Aorta (tissue), 5 donors: ENCODE results near the gene RIT2. TPM values are rescaled to one million over a fixed set of nuclear protein-coding genes. Genes with fewer than 3 reads are reported as not detected.
"Not testable (repeated sequence)": the region's sequence is repeated elsewhere in the genome, so short reads cannot be mapped to it uniquely, and the experiment has no call there.

Experiments used
- ATAC-seq: fragments of 200-7000 bp; cut with Tn5 transposase; one replicate; pipeline ENCODE4 v1.9.1; 2022; ENCODE audit warnings: moderate library complexity; ENCODE audit not compliant: low FRiP score
- DNase-seq, 2 donors: peaks; one replicate each; pipeline ENCODE4 v3.0.0-alpha.2; 2020
- H3K27ac ChIP-seq, 2 donors: one replicate each; pipeline ENCODE4 v1.5.1; 2013; ENCODE audit warnings: low read length in 2 of 2, mild to moderate bottlenecking in 2 of 2, moderate library complexity in 2 of 2, control low read depth in 1 of 2, inconsistent platforms in 1 of 2, low read depth in 1 of 2
- H3K27me3 ChIP-seq, 2 donors: one replicate each; pipeline ENCODE4 v1.6.1; 2013; ENCODE audit warnings: control low read depth in 1 of 2, low read length in 1 of 2, mild to moderate bottlenecking in 1 of 2, moderate library complexity in 1 of 2; ENCODE audit not compliant: insufficient read depth in 2 of 2, control insufficient read depth in 1 of 2
- H3K36me3 ChIP-seq, 2 donors: one replicate each; pipeline ENCODE4 v1.6.1; 2013; ENCODE audit warnings: control low read depth in 1 of 2, low read length in 1 of 2, mild to moderate bottlenecking in 1 of 2; ENCODE audit not compliant: insufficient read depth in 2 of 2, control insufficient read depth in 1 of 2
- H3K4me1 ChIP-seq, 2 donors: one replicate each; pipeline ENCODE4 v1.6.1; 2013; ENCODE audit warnings: low read length in 2 of 2, control low read depth in 1 of 2, mild to moderate bottlenecking in 1 of 2, moderate library complexity in 1 of 2; ENCODE audit not compliant: insufficient read depth in 2 of 2, control insufficient read depth in 1 of 2
- H3K4me3 ChIP-seq, 2 donors: one replicate each; pipeline ENCODE4 v1.5.1; 2013; ENCODE audit warnings: low read length in 2 of 2, control low read depth in 1 of 2, mild to moderate bottlenecking in 1 of 2
- H3K9me3 ChIP-seq: one replicate; pipeline ENCODE4 v1.6.1; 2013; ENCODE audit warnings: mild to moderate bottlenecking, low read length; ENCODE audit not compliant: control insufficient read depth
- WGBS, 2 donors: extraction: QIAGEN DNeasy Blood & Tissue Kit; methylation state at CpG; one replicate each; pipeline ENCODE4 v1.1.7; 2013; 5-methylcytosine and 5-hydroxymethylcytosine counted together
- intact Hi-C, 2 donors: fragments of 100-400 bp; cut with DNase I; formaldehyde crosslinking; loops; one replicate each; pipeline versions ENCODE4 v1.14.2 to v1.15.0; 2022
- polyA plus RNA-seq, 2 donors: library from polyadenylated mRNA; stranded (reverse); fragments of 200-250 nt; gene quantifications; one replicate each; pipeline ENCODE4 v1.2.3, GENCODE V29; 2013
- total RNA-seq, 2 donors: library from RNA; stranded (reverse); fragmentation: NEBNext Ultra II Directional; extraction: Animal tissue kit (Norgen Biotek cat#: 25700); gene quantifications; one replicate each; pipeline ENCODE4 v1.2.1, GENCODE V29; 2021
- donor health status: healthy with polysubstance abuse.
- donor health status: Bipolar disorder and iron deficiency.
- donor health status: DM: no; HTN: no; CAD: no.
- donor health status: DM: no; HTN: no; CAD: no.
- donor health status: DM: yes; HTN: yes; CAD: no.

The RIT2 gene
- total and polyA plus RNA-seq, 4 donors: 2.9 TPM; not detected in 3

DNA sequence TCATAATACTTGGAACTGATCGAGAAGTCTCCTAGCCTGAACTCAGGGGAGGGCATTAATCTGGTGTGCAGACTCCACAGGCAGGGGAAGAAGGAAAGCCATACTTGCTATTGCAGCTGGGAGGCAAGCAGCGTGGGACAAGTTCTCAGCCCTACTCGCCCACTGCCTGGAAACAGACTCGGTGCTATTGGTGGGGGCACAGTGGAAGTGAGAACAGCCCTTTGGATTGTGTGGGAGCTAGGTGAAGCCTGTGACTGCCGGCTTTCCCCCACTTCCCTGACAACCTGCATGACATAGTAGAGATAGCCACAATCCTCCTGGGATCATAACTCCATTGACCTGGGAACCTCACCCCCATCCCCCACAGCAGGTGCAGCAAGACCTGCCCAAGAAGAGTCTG lies 301.3 kb downstream of the RIT2 start:
- H3K4me3 ChIP-seq: no peak overlapping the region
- H3K9me3 ChIP-seq: no peaks in the 10 kb centered on the region
- WGBS, 2 donors: 80 to 88% methylated on average over 5 of the region's 5 CpGs
- DNase-seq (no peak), ATAC-seq (no peak)
- H3K27ac ChIP-seq: no peak overlapping the region
- no peaks in the 10 kb centered on the region for H3K27me3 ChIP-seq
- no peaks in the 10 kb centered on the region for H3K4me1 ChIP-seq
- intact Hi-C loops: no loop called here
- H3K36me3 ChIP-seq: no peaks in the 10 kb centered on the region

DNA sequence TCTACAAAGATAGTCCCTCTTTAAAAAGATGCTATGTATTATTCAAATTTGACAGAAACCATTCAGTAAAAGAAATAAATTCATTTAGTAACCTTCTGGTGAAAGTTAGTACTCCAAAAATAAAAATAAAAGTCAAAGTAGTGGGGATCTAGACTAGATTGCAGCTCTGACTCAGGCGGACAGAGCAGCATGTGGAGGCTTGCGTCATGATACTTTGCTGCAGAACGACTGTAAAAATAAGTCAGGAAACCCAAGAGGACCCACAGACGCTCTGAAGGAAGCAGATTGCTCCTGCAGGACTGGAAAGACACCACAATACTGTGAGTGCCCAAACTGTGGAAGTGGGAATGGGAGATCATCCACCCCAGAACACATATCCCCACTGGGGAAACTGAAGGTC lies 301.9 kb downstream of the RIT2 start:
- no peaks in the 10 kb centered on the region for H3K36me3 ChIP-seq
- no peaks in the 10 kb centered on the region for H3K27me3 ChIP-seq
- intact Hi-C loops: no loop called here

GRCh38 chr18:42807887-42808286 lies 307.6 kb downstream of the RIT2 start:
- Histone ChIP-seq H3K9me3 (no peaks in the 10 kb centered on the region), H3K27ac (no peak overlapping the region), H3K4me3 (no peak overlapping the region), H3K36me3 (no peaks in the 10 kb centered on the region), H3K4me1 (no peaks in the 10 kb centered on the region), H3K27me3 (no peaks in the 10 kb centered on the region)
- ATAC-seq (no peak), DNase-seq (no peak)
- 50 to 57% methylated on average over 4 of the region's 4 CpGs for WGBS, 2 donors
- intact Hi-C loops: no loop called here

More for the DNA sequence above, 301.9 kb downstream of the RIT2 start:
- Histone ChIP-seq H3K27ac (no peak overlapping the region), H3K9me3 (no peaks in the 10 kb centered on the region), H3K4me3 (no peak overlapping the region), H3K4me1 (no peaks in the 10 kb centered on the region)
- ATAC-seq (no peak), DNase-seq (no peak)
- 57 to 59% methylated on average over 4 of the region's 4 CpGs for WGBS, 2 donors

- DNase-seq: no peak
- H3K4me1 ChIP-seq: no peaks in the 10 kb centered on the region
- H3K27ac ChIP-seq: no peak overlapping the region
- no peaks in the 10 kb centered on the region for H3K9me3 ChIP-seq
- intact Hi-C loops: no loop called here
- no peak for ATAC-seq
- no peaks in the 10 kb centered on the region for H3K27me3 ChIP-seq
- no peak overlapping the region for H3K4me3 ChIP-seq
- WGBS, 2 donors: 37 to 46% methylated on average over 2 of the region's 2 CpGs
- no peaks in the 10 kb centered on the region for H3K36me3 ChIP-seq
Measured at GRCh38 chr18:42801706-42802105, 313.8 kb downstream of the RIT2 start.

DNA sequence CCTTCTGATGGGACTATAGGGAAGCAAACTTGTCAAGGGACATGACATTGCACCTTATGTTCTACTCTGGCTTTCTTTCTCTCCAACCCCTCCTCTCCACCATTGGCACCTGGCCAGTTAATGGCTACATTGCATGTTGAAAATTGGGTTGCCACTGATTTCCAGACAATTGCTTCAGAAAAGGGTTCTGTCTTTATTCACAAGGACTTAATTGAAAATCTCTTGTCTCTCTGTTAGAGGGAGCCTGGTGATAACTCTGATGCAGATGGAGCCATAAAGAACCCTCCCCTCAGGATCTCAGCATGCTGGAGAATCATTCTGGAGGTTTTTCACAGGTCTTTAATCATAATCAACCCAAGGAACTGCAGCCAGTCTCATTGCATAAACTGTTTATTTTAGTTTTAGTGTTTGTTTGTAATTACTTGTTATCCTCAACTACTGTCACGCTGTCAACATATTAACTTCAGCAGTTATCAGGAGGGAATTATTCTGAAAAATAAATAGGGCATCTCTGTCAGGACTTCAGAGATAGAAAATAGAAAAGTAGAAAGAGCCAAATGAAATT lies 316.8 kb downstream of the RIT2 start:
- DNase-seq: no peak
- Histone ChIP-seq H3K9me3 (no peaks in the 10 kb centered on the region), H3K27ac (no peak overlapping the region), H3K4me1 (no peaks in the 10 kb centered on the region), H3K27me3 (peaks cover 0 to 1% of the 10 kb centered on the region in 2 donors), H3K4me3 (no peak overlapping the region), H3K36me3 (no peaks in the 10 kb centered on the region)
- WGBS, 2 donors: 58 to 62% methylated on average over 1 of the region's 1 CpG
- intact Hi-C loops: no loop called here
- ATAC-seq: no peak

- H3K27me3 ChIP-seq, H3K9me3 ChIP-seq, H3K4me3 ChIP-seq, intact Hi-C loops, H3K4me1 ChIP-seq, H3K36me3 ChIP-seq, H3K27ac ChIP-seq, ATAC-seq: not testable (repeated sequence)
- peak in 1 of 2 donors; percentile 23 for DNase-seq
- 93 to 94% methylated on average over 33 of the region's 33 CpGs for WGBS, 2 donors
Measured at GRCh38 chr18:42795213-42795789, 320.2 kb downstream of the RIT2 start.

DNA sequence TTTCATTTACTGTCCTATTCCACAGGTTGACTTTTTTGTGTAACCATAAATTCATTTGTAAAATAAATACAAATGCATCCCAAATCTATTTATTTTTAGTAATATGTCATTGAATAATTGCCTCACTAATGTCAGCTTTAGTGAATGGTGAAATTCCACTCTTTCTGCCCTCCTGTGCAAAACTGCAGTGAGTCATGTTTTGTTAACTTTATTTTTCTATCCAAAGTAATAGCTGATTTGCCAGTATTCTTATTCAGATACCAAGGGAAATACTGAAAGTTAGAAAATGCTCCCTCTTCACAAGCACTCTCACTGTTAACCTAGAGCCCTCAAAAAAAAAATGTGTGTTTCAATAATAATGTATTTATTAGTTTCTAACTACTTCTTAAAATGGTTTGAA lies 322.8 kb downstream of the RIT2 start:
- Histone ChIP-seq H3K27me3 (peaks cover 0 to 1% of the 10 kb centered on the region in 2 donors), H3K27ac (no peak overlapping the region), H3K4me1 (no peaks in the 10 kb centered on the region), H3K36me3 (no peaks in the 10 kb centered on the region), H3K4me3 (no peak overlapping the region), H3K9me3 (no peaks in the 10 kb centered on the region)
- DNase-seq (no peak), ATAC-seq (no peak)
- intact Hi-C loops: no loop called here

- intact Hi-C loops: no loop called here
- 36 to 44% methylated on average over 2 of the region's 2 CpGs for WGBS, 2 donors
- H3K27me3 ChIP-seq: no peaks in the 10 kb centered on the region
- H3K27ac ChIP-seq: no peak overlapping the region
- H3K4me1 ChIP-seq: no peaks in the 10 kb centered on the region
- H3K36me3 ChIP-seq: no peaks in the 10 kb centered on the region
- H3K4me3 ChIP-seq: no peak overlapping the region
- no peaks in the 10 kb centered on the region for H3K9me3 ChIP-seq
- no peak for DNase-seq
- ATAC-seq: no peak
Measured at GRCh38 chr18:42784632-42785031, 330.9 kb downstream of the RIT2 start.

DNA sequence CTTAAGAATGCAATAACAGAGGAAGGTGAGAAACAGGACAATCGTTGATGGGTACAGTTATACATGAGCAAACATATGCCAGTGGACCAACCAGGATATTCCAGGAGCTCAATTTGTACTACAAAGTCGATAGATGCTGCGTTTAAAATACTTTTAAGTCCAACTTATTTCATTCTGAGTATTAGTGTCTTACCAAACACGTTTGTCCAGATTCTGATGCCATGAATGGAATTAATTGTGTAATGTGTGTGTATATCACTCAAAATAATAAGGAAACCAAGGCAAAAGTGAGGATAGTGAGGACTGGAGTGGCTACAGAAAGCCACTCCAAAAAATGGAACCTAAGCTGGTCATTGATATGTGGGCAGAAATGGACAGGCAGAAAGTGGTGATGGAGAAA lies 332.6 kb downstream of the RIT2 start:
- no peaks in the 10 kb centered on the region for H3K36me3 ChIP-seq
- intact Hi-C loops: no loop called here
- H3K27ac ChIP-seq: no peak overlapping the region
- no peaks in the 10 kb centered on the region for H3K27me3 ChIP-seq
- no peaks in the 10 kb centered on the region for H3K4me1 ChIP-seq
- ATAC-seq (no peak), DNase-seq (no peak)
- H3K9me3 ChIP-seq: no peaks in the 10 kb centered on the region
- WGBS, 2 donors: 75 to 80% methylated on average over 4 of the region's 4 CpGs
- H3K4me3 ChIP-seq: no peak overlapping the region
